ENCODE results near the gene KRT33B. TPM values are rescaled to one million over a fixed set of nuclear protein-coding genes. Genes with fewer than 3 reads are reported as not detected.

Gene KRT33B
- total RNA-seq, 2 donors from 2014 or later, result not detected

DNA sequence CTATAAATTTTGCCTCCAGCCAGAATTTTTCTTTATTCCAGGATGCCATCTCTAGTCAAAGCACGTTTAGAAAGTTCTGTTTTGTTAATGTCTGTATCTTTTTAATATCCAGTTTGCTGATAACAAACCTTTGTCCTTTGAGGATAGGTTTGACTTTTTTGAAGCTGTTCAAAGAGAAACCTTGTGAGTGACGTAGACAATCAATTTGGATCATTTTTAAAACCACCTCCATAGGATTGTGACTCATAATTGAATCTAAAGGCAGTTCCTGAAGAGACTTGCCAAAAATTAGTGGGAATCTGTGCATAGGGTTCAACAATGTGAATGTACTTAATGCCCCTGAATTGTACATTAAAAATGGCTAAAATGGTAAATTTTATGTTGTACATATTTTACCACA is 21.9 kb upstream of the KRT33B start:
- H3K36me3 ChIP-seq (replicated peaks in 1 of 2; ENCODE audit: insufficient read depth in 1 of 2, low read depth in 2 of 2), result no peaks in the 10 kb centered on the region
- DNase-seq (no peak), ATAC-seq (no peak)
- WGBS, 2 donors, result 27 to 34% methylated on average over 2 of the region's 2 CpGs
- no peaks in the 10 kb centered on the region for H3K4me1 ChIP-seq
- H3K9me3 ChIP-seq, result no peaks in the 10 kb centered on the region
- intact Hi-C loops (cut with DNase I), result no loop called here
- H3K27me3 ChIP-seq, result no peaks in the 10 kb centered on the region
- H3K4me3 ChIP-seq, result no peak overlapping the region
- TF ChIP-seq POLR2A (IDR thresholded peaks at IDR 0.05), result no peak
- TF ChIP-seq, protein P1, sequence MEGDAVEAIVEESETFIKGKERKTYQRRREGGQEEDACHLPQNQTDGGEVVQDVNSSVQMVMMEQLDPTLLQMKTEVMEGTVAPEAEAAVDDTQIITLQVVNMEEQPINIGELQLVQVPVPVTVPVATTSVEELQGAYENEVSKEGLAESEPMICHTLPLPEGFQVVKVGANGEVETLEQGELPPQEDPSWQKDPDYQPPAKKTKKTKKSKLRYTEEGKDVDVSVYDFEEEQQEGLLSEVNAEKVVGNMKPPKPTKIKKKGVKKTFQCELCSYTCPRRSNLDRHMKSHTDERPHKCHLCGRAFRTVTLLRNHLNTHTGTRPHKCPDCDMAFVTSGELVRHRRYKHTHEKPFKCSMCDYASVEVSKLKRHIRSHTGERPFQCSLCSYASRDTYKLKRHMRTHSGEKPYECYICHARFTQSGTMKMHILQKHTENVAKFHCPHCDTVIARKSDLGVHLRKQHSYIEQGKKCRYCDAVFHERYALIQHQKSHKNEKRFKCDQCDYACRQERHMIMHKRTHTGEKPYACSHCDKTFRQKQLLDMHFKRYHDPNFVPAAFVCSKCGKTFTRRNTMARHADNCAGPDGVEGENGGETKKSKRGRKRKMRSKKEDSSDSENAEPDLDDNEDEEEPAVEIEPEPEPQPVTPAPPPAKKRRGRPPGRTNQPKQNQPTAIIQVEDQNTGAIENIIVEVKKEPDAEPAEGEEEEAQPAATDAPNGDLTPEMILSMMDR (IDR thresholded peaks at IDR 0.05), result no peak
- H3K27ac ChIP-seq, result no peak overlapping the region

DNA sequence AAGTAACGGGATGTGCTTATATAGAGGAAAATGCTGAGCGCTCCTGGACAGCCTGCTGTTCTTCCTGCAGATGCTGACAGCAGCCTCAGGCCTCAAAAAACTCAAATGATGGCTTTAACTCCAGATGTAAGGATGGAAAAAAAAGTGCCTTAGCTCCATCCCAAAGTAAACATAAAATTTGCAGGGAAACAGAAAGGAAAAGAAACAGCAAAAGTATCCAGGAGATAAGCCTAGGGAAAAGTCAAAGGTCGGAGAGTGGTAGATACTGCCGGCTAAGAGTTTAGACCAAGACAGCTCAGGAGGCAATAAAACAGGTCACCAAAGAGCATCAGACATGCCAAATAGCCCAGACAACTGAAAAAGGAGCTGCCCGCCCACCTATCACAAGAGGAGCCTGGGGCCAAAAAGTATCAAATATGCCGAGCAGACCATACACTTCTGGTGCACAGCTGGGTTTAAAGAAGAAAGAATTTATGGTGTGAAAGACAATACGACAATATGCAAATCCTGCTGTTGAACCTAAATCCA is 20.9 kb upstream of the KRT33B start:
- 63 to 68% methylated on average over 7 of the region's 7 CpGs for WGBS, 2 donors
- intact Hi-C loops (cut with DNase I), result no loop called here

DNA sequence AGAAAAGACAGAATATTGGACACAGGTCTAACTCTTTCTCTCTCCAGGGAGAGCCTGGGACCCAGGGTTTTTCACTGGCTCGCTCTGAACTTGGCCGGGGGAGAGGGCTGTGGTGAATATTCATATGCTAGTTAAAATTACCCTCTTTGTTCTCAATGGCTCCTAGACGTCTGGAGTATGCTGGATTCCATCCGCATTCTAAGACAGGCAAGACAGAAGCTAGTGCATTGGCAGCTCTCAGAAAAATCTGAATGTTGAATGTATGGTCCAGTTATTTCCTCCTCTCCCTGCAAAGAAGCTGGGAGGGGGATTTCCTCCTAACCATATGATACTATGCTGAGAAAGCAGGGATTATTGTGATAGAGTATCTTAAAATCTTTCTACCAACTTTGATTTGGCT is 18.1 kb upstream of the KRT33B start:
- no peak for ATAC-seq

More for the DNA sequence above, 20.9 kb upstream of the KRT33B start:
- ATAC-seq (no peak), DNase-seq (no peak)
- Histone ChIP-seq H3K4me1 (no peaks in the 10 kb centered on the region), H3K27me3 (no peaks in the 10 kb centered on the region), H3K36me3 (replicated peaks in 1 of 2; ENCODE audit: insufficient read depth in 1 of 2, low read depth in 2 of 2) (no peaks in the 10 kb centered on the region), H3K9me3 (no peaks in the 10 kb centered on the region), H3K4me3 (no peak overlapping the region), H3K27ac (no peak overlapping the region)
- no peak for TF ChIP-seq POLR2A (IDR thresholded peaks at IDR 0.05)
- TF ChIP-seq, protein P1 (IDR thresholded peaks at IDR 0.05), result no peak

DNA sequence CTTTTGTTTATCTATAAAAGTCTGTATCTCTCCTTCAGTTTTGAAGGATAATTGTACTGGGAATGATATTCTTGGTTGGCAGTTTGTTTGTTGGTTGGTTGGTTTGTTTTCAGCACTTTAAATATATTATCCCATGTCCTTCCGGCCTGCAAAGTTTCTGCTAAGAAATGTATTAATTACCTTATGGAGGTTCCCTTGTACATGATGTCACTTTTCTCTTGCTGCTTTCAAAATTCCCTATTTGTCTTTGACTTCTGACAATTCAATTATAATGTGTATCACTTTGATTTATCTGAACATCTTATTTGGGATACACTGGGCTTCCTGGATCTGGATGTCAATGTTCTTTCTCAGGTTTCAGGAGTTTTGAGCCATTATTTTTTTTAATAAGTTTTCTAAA is 16.6 kb upstream of the KRT33B start:
- 94 to 97% methylated on average over 1 of the region's 1 CpG for WGBS, 2 donors
- Histone ChIP-seq H3K27ac (no peak overlapping the region), H3K4me3 (no peak overlapping the region), H3K9me3 (no peaks in the 10 kb centered on the region), H3K36me3 (replicated peaks in 1 of 2; ENCODE audit: insufficient read depth in 1 of 2, low read depth in 2 of 2) (no peaks in the 10 kb centered on the region), H3K4me1 (no peaks in the 10 kb centered on the region), H3K27me3 (no peaks in the 10 kb centered on the region)
- ATAC-seq, result no peak
- DNase-seq, result no peak
- intact Hi-C loops (cut with DNase I), result no loop called here
- TF ChIP-seq, protein P1 (IDR thresholded peaks at IDR 0.05), result no peak
- TF ChIP-seq POLR2A (IDR thresholded peaks at IDR 0.05), result no peak

More for the DNA sequence above, 18.1 kb upstream of the KRT33B start:
- H3K27me3 ChIP-seq, result no peaks in the 10 kb centered on the region
- H3K27ac ChIP-seq, result no peak overlapping the region
- TF ChIP-seq, protein P1 (IDR thresholded peaks at IDR 0.05), result no peak
- TF ChIP-seq POLR2A (IDR thresholded peaks at IDR 0.05), result no peak
- 48 to 65% methylated on average over 4 of the region's 4 CpGs for WGBS, 2 donors
- H3K4me3 ChIP-seq, result no peak overlapping the region
- DNase-seq, result no peak
- no peaks in the 10 kb centered on the region for H3K36me3 ChIP-seq (replicated peaks in 1 of 2; ENCODE audit: insufficient read depth in 1 of 2, low read depth in 2 of 2)
- H3K4me1 ChIP-seq, result no peaks in the 10 kb centered on the region
- intact Hi-C loops (cut with DNase I), result no loop called here
- H3K9me3 ChIP-seq, result no peaks in the 10 kb centered on the region

DNA sequence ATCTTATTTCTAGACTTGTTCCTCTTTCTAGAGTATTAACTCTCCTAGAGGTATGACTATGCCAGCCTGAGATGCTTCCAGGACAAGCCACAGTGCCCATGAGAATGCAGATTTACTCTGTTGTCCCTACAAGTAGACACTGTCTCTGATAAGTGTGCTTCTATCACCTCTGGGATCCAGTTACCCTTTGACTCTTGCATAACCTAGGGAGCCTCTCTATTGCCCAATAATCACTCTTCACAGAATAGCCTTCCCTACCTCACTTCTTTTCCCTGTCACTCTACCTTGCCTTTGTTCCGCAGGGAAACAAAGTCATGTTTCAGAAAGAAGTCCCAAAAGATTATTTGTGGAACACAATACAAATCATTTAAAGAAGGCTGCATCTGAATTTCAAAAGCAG is 14.1 kb upstream of the KRT33B start:
- no peak overlapping the region for H3K27ac ChIP-seq
- DNase-seq (no peak), ATAC-seq (no peak)
- H3K27me3 ChIP-seq, result no peaks in the 10 kb centered on the region
- no peaks in the 10 kb centered on the region for H3K36me3 ChIP-seq (replicated peaks in 1 of 2; ENCODE audit: insufficient read depth in 1 of 2, low read depth in 2 of 2)
- no peaks in the 10 kb centered on the region for H3K4me1 ChIP-seq
- H3K9me3 ChIP-seq, result no peaks in the 10 kb centered on the region
- no peak overlapping the region for H3K4me3 ChIP-seq
- intact Hi-C loops (cut with DNase I), result no loop called here
- no peak for TF ChIP-seq POLR2A (IDR thresholded peaks at IDR 0.05)
- TF ChIP-seq, protein P1 (IDR thresholded peaks at IDR 0.05), result no peak
- WGBS, 2 donors, result 86 to 96% methylated on average over 1 of the region's 1 CpG

All from body of pancreas (tissue), 4 donors.